Liver (tissue), 9 donors: ENCODE data around the gene RPUSD1. TPM values are rescaled to one million over a fixed set of nuclear protein-coding genes. Genes with fewer than 3 reads are reported as not detected.

ENCODE experiments used
- DNase-seq: peaks from one replicate; pipeline ENCODE4 v3.0.0-alpha.2; 2017; ENCODE audit warnings: low spot score
- H3K27ac ChIP-seq, 2 donors: one replicate each; pipeline ENCODE4 v1.7.0; 2013; ENCODE audit warnings: inconsistent platforms in 2 of 2, low read length in 2 of 2, control low read depth in 1 of 2, low read depth in 1 of 2, mild to moderate bottlenecking in 1 of 2
- H3K27me3 ChIP-seq, 4 donors: one replicate each; pipeline versions ENCODE4 v1.6.1 to v1.7.0; 2013; ENCODE audit warnings: low read length in 3 of 4, inconsistent platforms in 1 of 4, mild to moderate bottlenecking in 1 of 4, moderate library complexity in 1 of 4; ENCODE audit not compliant: control insufficient read depth in 4 of 4, insufficient read depth in 4 of 4
- H3K36me3 ChIP-seq, 4 donors: one replicate each; pipeline versions ENCODE4 v1.6.1 to v1.7.0; 2013; ENCODE audit warnings: low read length in 3 of 4, mild to moderate bottlenecking in 3 of 4, low read depth in 1 of 4, moderate library complexity in 1 of 4; ENCODE audit not compliant: control insufficient read depth in 4 of 4, insufficient read depth in 3 of 4
- H3K4me1 ChIP-seq, 4 donors: one replicate each; pipeline versions ENCODE4 v1.6.1 to v1.7.0; 2013; ENCODE audit warnings: low read length in 3 of 4, mild to moderate bottlenecking in 3 of 4, moderate library complexity in 1 of 4; ENCODE audit not compliant: control insufficient read depth in 4 of 4, insufficient read depth in 4 of 4
- H3K4me3 ChIP-seq, 3 donors: one replicate each; pipeline versions ENCODE4 v1.6.1 to v1.7.0; 2013; ENCODE audit warnings: low read length in 3 of 3, control low read depth in 1 of 3, low read depth in 1 of 3, mild to moderate bottlenecking in 1 of 3
- H3K9ac ChIP-seq, 2 donors: one replicate each; pipeline ENCODE4 v1.7.0; 2013; ENCODE audit warnings: low read length in 2 of 2, mild to moderate bottlenecking in 2 of 2, moderate library complexity in 2 of 2, control low read depth in 1 of 2, low read depth in 1 of 2
- H3K9me3 ChIP-seq, 4 donors: one replicate each; pipeline versions ENCODE4 v1.6.1 to v1.7.0; 2013; ENCODE audit warnings: low read length in 3 of 4; ENCODE audit not compliant: control insufficient read depth in 4 of 4
- EGR1 ChIP-seq, 2 donors: IDR thresholded peaks; 2 replicates each; pipeline ENCODE4 v1.6.1; 2016 to 2018; ENCODE audit warnings: antibody characterized with exemption in 2 of 2, low read depth in 2 of 2
- FOXA1 ChIP-seq: IDR thresholded peaks from 2 replicates; pipeline ENCODE4 v1.6.1; 2016; ENCODE audit warnings: antibody characterized with exemption
- FOXA2 ChIP-seq: IDR thresholded peaks from 2 replicates; pipeline ENCODE4 v1.6.1; 2016; ENCODE audit warnings: antibody characterized with exemption
- GABPA ChIP-seq, 2 donors: IDR thresholded peaks in 1 of 2; conservative IDR thresholded peaks in 1 of 2; 2 replicates each; pipeline ENCODE4 v1.6.1; 2016; ENCODE audit warnings: antibody characterized with exemption in 2 of 2, mild to moderate bottlenecking in 1 of 2, moderate library complexity in 1 of 2
- HNF4A ChIP-seq, 2 donors: conservative IDR thresholded peaks; 2 replicates each; pipeline ENCODE4 v1.6.1; 2016; ENCODE audit warnings: antibody characterized with exemption in 2 of 2, mild to moderate bottlenecking in 2 of 2
- HNF4G ChIP-seq: IDR thresholded peaks from 2 replicates; pipeline ENCODE4 v1.6.1; 2016; ENCODE audit warnings: antibody characterized with exemption
- JUND ChIP-seq, 2 donors: IDR thresholded peaks; 2 replicates each; pipeline ENCODE4 v1.6.1; 2016; ENCODE audit warnings: antibody characterized with exemption in 2 of 2
- NR2F2 ChIP-seq: IDR thresholded peaks from 2 replicates; pipeline ENCODE4 v1.6.1; 2016; ENCODE audit warnings: antibody characterized with exemption
- RAD21 ChIP-seq, 2 donors: IDR thresholded peaks; 2 replicates each; pipeline ENCODE4 v1.6.1; 2016; ENCODE audit warnings: antibody characterized with exemption in 2 of 2, mild to moderate bottlenecking in 2 of 2
- RXRA ChIP-seq, 2 donors: IDR thresholded peaks; 2 replicates each; pipeline ENCODE4 v1.6.1; 2017 to 2018; ENCODE audit warnings: antibody characterized with exemption in 2 of 2, mild to moderate bottlenecking in 1 of 2
- SP1 ChIP-seq: IDR thresholded peaks from 2 replicates; pipeline ENCODE4 v1.6.1; 2018; ENCODE audit warnings: antibody characterized with exemption, mild to moderate bottlenecking
- YY1 ChIP-seq: IDR thresholded peaks from 2 replicates; pipeline ENCODE4 v1.6.1; 2016; ENCODE audit warnings: antibody characterized with exemption, mild to moderate bottlenecking
- WGBS: extraction: QIAGEN DNeasy Blood & Tissue Kit; methylation state at CpG from one replicate; pipeline ENCODE4 v1.1.7; 2013; 5-methylcytosine and 5-hydroxymethylcytosine counted together
- polyA plus RNA-seq, 2 donors: library from polyadenylated mRNA; stranded (reverse) in 1 of 2; unstranded in 1 of 2; fragments of 200-250 nt in 1 of 2; fragments of >200 nt in 1 of 2; fragmentation: Nextera tagmentation in 1 of 2; extraction: Ambion mirVana in 1 of 2; gene quantifications; one replicate each; pipeline versions ENCODE4 v1.2.1 to v1.2.3, GENCODE V29; 2013 to 2015
- total RNA-seq, 2 donors: library from RNA; depleted of rRNA; stranded (reverse); fragments of >200 nt; gene quantifications; one replicate each; pipeline ENCODE4 v1.2.3, GENCODE V29; 2014
- TF ChIP-seq, protein P1 (sequence below): IDR thresholded peaks from 2 replicates; pipeline ENCODE4 v1.6.1; 2016; ENCODE audit warnings: antibody characterized with exemption, mild to moderate bottlenecking
- TF ChIP-seq, protein P2 (sequence below): IDR thresholded peaks from 2 replicates; pipeline ENCODE4 v1.6.1; 2016; ENCODE audit warnings: antibody characterized with exemption
- TF ChIP-seq, protein P3 (sequence below): IDR thresholded peaks from 2 replicates; pipeline ENCODE4 v1.6.1; 2016; ENCODE audit warnings: antibody characterized with exemption
- TF ChIP-seq, protein P4 (sequence below): fragments of 150-350 bp; IDR thresholded peaks from 2 replicates; pipeline ENCODE4 v1.5.1; 2017; ENCODE audit warnings: improper control_type of control experiment, low read depth, low read length; ENCODE audit not compliant: missing input control
- donor health status: healthy.
- donor health status: healthy.
- donor health status: healthy.
- donor health status: healthy.
- donor health status: healthy.

Gene RPUSD1
- total and polyA plus RNA-seq, 4 donors: 4.5 to 10.7 (median 8.9) TPM

DNA sequence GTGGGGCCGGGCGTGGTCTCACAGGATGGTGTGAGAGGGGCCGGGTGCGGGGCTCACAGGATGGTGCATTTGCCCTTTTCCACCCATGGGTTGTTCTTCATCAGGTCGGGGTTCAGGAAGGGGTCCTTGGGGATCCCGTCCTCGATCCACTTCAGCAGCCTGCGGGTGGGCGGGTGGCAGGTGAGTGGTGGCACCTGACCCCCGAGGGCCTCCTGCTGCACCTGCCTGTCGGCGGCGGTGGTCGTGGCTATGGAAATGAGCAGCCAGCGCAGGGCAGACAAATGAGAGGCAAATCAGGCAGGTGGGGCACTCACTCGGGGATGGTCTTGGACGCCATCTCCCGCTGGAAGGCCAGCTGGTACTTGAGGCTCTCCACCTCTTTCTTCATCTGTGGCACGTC lies 10.5 kb upstream of the RPUSD1 start:
- no peak overlapping the region for H3K27ac ChIP-seq
- no peaks in the 10 kb centered on the region for H3K36me3 ChIP-seq
- no peak for TF ChIP-seq GABPA (IDR thresholded peaks at IDR 0.05 in 1 of 2, conservative IDR thresholded peaks at IDR 0.05 in 1 of 2)
- no peak for TF ChIP-seq JUND (IDR thresholded peaks at IDR 0.05)
- TF ChIP-seq, protein P1, sequence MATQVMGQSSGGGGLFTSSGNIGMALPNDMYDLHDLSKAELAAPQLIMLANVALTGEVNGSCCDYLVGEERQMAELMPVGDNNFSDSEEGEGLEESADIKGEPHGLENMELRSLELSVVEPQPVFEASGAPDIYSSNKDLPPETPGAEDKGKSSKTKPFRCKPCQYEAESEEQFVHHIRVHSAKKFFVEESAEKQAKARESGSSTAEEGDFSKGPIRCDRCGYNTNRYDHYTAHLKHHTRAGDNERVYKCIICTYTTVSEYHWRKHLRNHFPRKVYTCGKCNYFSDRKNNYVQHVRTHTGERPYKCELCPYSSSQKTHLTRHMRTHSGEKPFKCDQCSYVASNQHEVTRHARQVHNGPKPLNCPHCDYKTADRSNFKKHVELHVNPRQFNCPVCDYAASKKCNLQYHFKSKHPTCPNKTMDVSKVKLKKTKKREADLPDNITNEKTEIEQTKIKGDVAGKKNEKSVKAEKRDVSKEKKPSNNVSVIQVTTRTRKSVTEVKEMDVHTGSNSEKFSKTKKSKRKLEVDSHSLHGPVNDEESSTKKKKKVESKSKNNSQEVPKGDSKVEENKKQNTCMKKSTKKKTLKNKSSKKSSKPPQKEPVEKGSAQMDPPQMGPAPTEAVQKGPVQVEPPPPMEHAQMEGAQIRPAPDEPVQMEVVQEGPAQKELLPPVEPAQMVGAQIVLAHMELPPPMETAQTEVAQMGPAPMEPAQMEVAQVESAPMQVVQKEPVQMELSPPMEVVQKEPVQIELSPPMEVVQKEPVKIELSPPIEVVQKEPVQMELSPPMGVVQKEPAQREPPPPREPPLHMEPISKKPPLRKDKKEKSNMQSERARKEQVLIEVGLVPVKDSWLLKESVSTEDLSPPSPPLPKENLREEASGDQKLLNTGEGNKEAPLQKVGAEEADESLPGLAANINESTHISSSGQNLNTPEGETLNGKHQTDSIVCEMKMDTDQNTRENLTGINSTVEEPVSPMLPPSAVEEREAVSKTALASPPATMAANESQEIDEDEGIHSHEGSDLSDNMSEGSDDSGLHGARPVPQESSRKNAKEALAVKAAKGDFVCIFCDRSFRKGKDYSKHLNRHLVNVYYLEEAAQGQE: no peak
- TF ChIP-seq YY1: no peak
- no peak for TF ChIP-seq FOXA2
- TF ChIP-seq, protein P2, sequence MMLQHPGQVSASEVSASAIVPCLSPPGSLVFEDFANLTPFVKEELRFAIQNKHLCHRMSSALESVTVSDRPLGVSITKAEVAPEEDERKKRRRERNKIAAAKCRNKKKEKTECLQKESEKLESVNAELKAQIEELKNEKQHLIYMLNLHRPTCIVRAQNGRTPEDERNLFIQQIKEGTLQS: no peak
- TF ChIP-seq, protein P3, sequence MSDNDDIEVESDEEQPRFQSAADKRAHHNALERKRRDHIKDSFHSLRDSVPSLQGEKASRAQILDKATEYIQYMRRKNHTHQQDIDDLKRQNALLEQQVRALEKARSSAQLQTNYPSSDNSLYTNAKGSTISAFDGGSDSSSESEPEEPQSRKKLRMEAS: no peak
- TF ChIP-seq FOXA1: no peak
- TF ChIP-seq HNF4G: no peak
- TF ChIP-seq RXRA (IDR thresholded peaks at IDR 0.05): no peak
- TF ChIP-seq EGR1 (IDR thresholded peaks at IDR 0.05; ENCODE audit: low read depth in 2 of 2): no peak
- no peak for TF ChIP-seq RAD21 (IDR thresholded peaks at IDR 0.05)
- TF ChIP-seq NR2F2: no peak
- no peak for TF ChIP-seq SP1
- H3K9me3 ChIP-seq: no peaks in the 10 kb centered on the region
- DNase-seq: no peak
- H3K27me3 ChIP-seq: peaks cover 0 to 6% (median 3%) of the 10 kb centered on the region in 4 donors
- H3K9ac ChIP-seq: no peak overlapping the region
- 93% methylated on average over 19 of the region's 19 CpGs for WGBS
- no peak overlapping the region for H3K4me3 ChIP-seq
- H3K4me1 ChIP-seq: peaks cover 0 to 2% (median 0%) of the 10 kb centered on the region in 4 donors

DNA sequence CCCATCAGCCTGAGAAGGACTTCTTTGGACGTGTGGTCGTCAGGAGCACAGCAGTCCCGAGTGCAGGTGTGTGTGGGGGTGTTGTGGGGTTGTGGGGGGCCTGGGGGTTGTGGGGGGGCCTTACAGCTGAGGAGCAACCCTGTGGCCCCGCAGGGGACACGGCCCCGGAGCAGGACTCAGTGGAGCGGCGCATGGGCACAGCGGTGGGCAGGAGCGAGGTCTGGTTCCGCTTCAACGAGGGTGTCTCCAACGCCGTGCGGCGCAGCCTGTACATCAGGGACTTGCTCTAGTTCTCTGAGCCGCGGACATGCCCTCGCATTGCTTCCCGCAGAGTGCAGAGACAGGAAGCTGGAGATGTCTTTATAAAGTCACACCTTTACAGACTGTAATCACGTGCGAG lies 9.5 kb upstream of the RPUSD1 start:
- TF ChIP-seq RXRA (IDR thresholded peaks at IDR 0.05): no peak
- no peak for DNase-seq
- Histone ChIP-seq H3K27ac (no peak overlapping the region), H3K9ac (no peak overlapping the region), H3K36me3 (no peaks in the 10 kb centered on the region), H3K9me3 (no peaks in the 10 kb centered on the region), H3K27me3 (peaks cover 0 to 6% (median 3%) of the 10 kb centered on the region in 4 donors), H3K4me3 (no peak overlapping the region), H3K4me1 (peaks cover 0 to 2% (median 0%) of the 10 kb centered on the region in 4 donors)
- 98% methylated on average over 22 of the region's 22 CpGs for WGBS

DNA sequence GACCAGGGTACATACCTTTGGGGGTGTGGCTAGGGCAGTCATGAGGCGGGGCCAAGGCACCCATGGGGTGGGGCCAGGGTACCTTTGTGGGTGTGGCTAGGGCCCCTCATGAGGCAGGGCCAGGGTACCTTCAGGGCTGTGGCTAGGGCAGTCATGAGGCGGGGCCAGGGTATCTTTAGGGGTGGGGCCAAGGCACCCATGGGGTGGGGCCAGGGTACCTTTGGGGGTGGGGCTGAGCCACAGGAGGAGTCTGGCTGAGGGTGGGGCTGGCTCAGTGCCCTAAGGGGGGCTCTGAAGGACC lies 8.9 kb upstream of the RPUSD1 start:
- peaks cover 0 to 4% (median under 1%) of the 10 kb centered on the region in 4 donors for H3K27me3 ChIP-seq
- no peak overlapping the region for H3K4me3 ChIP-seq
- H3K4me1 ChIP-seq: peaks cover 0 to 2% (median 0%) of the 10 kb centered on the region in 4 donors
- H3K9ac ChIP-seq: no peak overlapping the region
- DNase-seq: no peak
- H3K9me3 ChIP-seq: no peaks in the 10 kb centered on the region
- H3K36me3 ChIP-seq: no peaks in the 10 kb centered on the region
- WGBS: 94% methylated on average over 2 of the region's 2 CpGs
- no peak overlapping the region for H3K27ac ChIP-seq
- TF ChIP-seq, protein P3: no peak
- no peak for TF ChIP-seq NR2F2
- TF ChIP-seq, protein P1: no peak
- no peak for TF ChIP-seq HNF4G
- no peak for TF ChIP-seq RAD21 (IDR thresholded peaks at IDR 0.05)
- no peak for TF ChIP-seq FOXA2
- TF ChIP-seq GABPA (IDR thresholded peaks at IDR 0.05 in 1 of 2, conservative IDR thresholded peaks at IDR 0.05 in 1 of 2): no peak
- TF ChIP-seq FOXA1: no peak
- TF ChIP-seq JUND (IDR thresholded peaks at IDR 0.05): no peak
- TF ChIP-seq, protein P4, sequence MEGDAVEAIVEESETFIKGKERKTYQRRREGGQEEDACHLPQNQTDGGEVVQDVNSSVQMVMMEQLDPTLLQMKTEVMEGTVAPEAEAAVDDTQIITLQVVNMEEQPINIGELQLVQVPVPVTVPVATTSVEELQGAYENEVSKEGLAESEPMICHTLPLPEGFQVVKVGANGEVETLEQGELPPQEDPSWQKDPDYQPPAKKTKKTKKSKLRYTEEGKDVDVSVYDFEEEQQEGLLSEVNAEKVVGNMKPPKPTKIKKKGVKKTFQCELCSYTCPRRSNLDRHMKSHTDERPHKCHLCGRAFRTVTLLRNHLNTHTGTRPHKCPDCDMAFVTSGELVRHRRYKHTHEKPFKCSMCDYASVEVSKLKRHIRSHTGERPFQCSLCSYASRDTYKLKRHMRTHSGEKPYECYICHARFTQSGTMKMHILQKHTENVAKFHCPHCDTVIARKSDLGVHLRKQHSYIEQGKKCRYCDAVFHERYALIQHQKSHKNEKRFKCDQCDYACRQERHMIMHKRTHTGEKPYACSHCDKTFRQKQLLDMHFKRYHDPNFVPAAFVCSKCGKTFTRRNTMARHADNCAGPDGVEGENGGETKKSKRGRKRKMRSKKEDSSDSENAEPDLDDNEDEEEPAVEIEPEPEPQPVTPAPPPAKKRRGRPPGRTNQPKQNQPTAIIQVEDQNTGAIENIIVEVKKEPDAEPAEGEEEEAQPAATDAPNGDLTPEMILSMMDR: no peak
- TF ChIP-seq HNF4A (conservative IDR thresholded peaks at IDR 0.05): no peak
- TF ChIP-seq EGR1 (IDR thresholded peaks at IDR 0.05; ENCODE audit: low read depth in 2 of 2): no peak
- no peak for TF ChIP-seq SP1
